ENCODE data around the gene KRTAP5-1.

The KRTAP5-1 gene

GRCh38 chr11:1541474-1542204, 43.4 kb downstream of the KRTAP5-1 start:
- DNase-seq: no peak

GRCh38 chr11:1540074-1540473, 45.0 kb downstream of the KRTAP5-1 start:
- DNase-seq: no peak

- DNase-seq: no peak
These were observed 46.9 kb downstream of the KRTAP5-1 start for GRCh38 chr11:1538153-1538552.

- no peak for DNase-seq
These were observed 48.8 kb downstream of the KRTAP5-1 start for GRCh38 chr11:1536065-1536843.

- DNase-seq: no peak
These were observed 50.4 kb downstream of the KRTAP5-1 start for GRCh38 chr11:1534682-1535081.

Data from NCI-H1092 (cell line).